H1 (cell line): ENCODE data around the gene RPL7A. TPM values are rescaled to one million over a fixed set of nuclear protein-coding genes. Genes with fewer than 3 reads are reported as not detected.

Experiments
- CTCF ChIA-PET: fragments of 300-600 bp; sonication (Branson Sonifier 250); formaldehyde crosslinking; loops from one replicate; lab custom pipeline; 2021; ENCODE audit not compliant: partially characterized antibody; lab: Charles Lee
- POLR2A ChIA-PET: fragments of 300-600 bp; sonication (Branson Sonifier 250); formaldehyde crosslinking; loops from one replicate; lab custom pipeline; 2021; ENCODE audit warnings: inconsistent platforms; ENCODE audit not compliant: partially characterized antibody; lab: Charles Lee
- DNase-seq, 2 experiments: peaks; one replicate each; pipeline versions ENCODE4 v3.0.0 to v3.0.0-alpha.2; 2010 to 2022; ENCODE audit warnings: low spot score in 2 of 2, low read depth in 1 of 2, mixed read lengths in 1 of 2
- FAIRE-seq: peaks from 2 replicates; lab custom pipeline; 2011; peaks lifted over from hg19 to GRCh38; lab: Jason Lieb, UNC
- H2AFZ ChIP-seq: 2 replicates; pipeline ENCODE4 v1.8.1; 2012; ENCODE audit warnings: low read length, inconsistent platforms
- H2AK5ac ChIP-seq: 2 replicates; pipeline ENCODE4 v1.6.1; 2013; ENCODE audit warnings: low read depth, low read length
- H2BK120ac ChIP-seq: replicated peaks from 2 replicates; pipeline ENCODE3; 2013; ENCODE audit warnings: low read depth, low read length, inconsistent platforms
- H2BK12ac ChIP-seq: 2 replicates; pipeline ENCODE4 v1.6.1; 2013; ENCODE audit warnings: low read depth, low read length
- H2BK15ac ChIP-seq: 2 replicates; pipeline ENCODE4 v1.6.1; 2013; ENCODE audit warnings: low read length
- H2BK20ac ChIP-seq: 2 replicates; pipeline ENCODE4 v1.6.1; 2013; ENCODE audit warnings: low read length
- H2BK5ac ChIP-seq: 2 replicates; pipeline ENCODE4 v1.6.1; 2013; ENCODE audit warnings: low read depth, low read length
- H3K14ac ChIP-seq: 2 replicates; pipeline ENCODE4 v1.6.1; 2013; ENCODE audit warnings: inconsistent platforms; ENCODE audit not compliant: insufficient read length
- H3K18ac ChIP-seq: 2 replicates; pipeline ENCODE4 v1.6.1; 2013; ENCODE audit warnings: low read length; ENCODE audit errors: extremely low read depth
- H3K23ac ChIP-seq: 2 replicates; pipeline ENCODE4 v1.6.1; 2013; ENCODE audit warnings: inconsistent platforms; ENCODE audit not compliant: insufficient read length
- H3K23me2 ChIP-seq: 2 replicates; pipeline ENCODE4 v1.6.1; 2013; ENCODE audit warnings: low read depth, low read length
- H3K27ac ChIP-seq: 2 replicates; pipeline ENCODE4 v1.6.1; 2011; ENCODE audit warnings: low read depth, low read length, inconsistent platforms
- H3K27me3 ChIP-seq, 4 experiments: replicated peaks in 1 of 4; 1 replicate in 1 of 4; 2 replicates in 3 of 4; pipeline versions ENCODE4 v1.6.1 to v1.8.1; 2011 to 2013; ENCODE audit warnings: low read length in 3 of 4, mild to moderate bottlenecking in 3 of 4, inconsistent platforms in 2 of 4, mixed read lengths in 2 of 4, moderate library complexity in 1 of 4; ENCODE audit not compliant: control insufficient read depth in 3 of 4, insufficient read depth in 3 of 4; ENCODE audit errors: extremely low read depth in 1 of 4
- H3K36me3 ChIP-seq, 4 experiments: 2 replicates each; pipeline versions ENCODE4 v1.6.1 to v1.8.1; 2011 to 2013; ENCODE audit warnings: mild to moderate bottlenecking in 4 of 4, low read length in 3 of 4, moderate library complexity in 2 of 4, control low read depth in 1 of 4, inconsistent platforms in 1 of 4; ENCODE audit not compliant: insufficient read depth in 4 of 4, control insufficient read depth in 2 of 4
- H3K4ac ChIP-seq: replicated peaks from 2 replicates; pipeline ENCODE3; 2013; ENCODE audit warnings: low read length, low read depth, mixed read lengths, inconsistent platforms; ENCODE audit not compliant: insufficient read length
- H3K4me1 ChIP-seq, 4 experiments: replicated peaks in 1 of 4; 1 replicate in 1 of 4; 2 replicates in 3 of 4; pipeline versions ENCODE4 v1.6.1 to v1.8.1; 2011 to 2013; ENCODE audit warnings: low read length in 3 of 4, inconsistent platforms in 2 of 4, mixed read lengths in 1 of 4; ENCODE audit not compliant: insufficient read depth in 4 of 4, control insufficient read depth in 3 of 4
- H3K4me2 ChIP-seq, 2 experiments: 2 replicates each; pipeline versions ENCODE4 v1.6.1 to v1.8.1; 2011 to 2013; ENCODE audit warnings: low read depth in 2 of 2, low read length in 2 of 2, control low read depth in 1 of 2, inconsistent platforms in 1 of 2, mild to moderate bottlenecking in 1 of 2; ENCODE audit not compliant: insufficient read depth in 1 of 2
- H3K4me3 ChIP-seq, 4 experiments: fragments of 200-600, 300-600 bp in 1 of 4; sonication (generic), shearing (Covaris generic), sonication (Bioruptor Twin) in 1 of 4; 2 replicates each; pipeline versions ENCODE4 v1.5.1 to v1.8.1; 2011 to 2016; ENCODE audit warnings: low read length in 4 of 4, low read depth in 3 of 4, control low read depth in 2 of 4, inconsistent platforms in 2 of 4, mild to moderate bottlenecking in 2 of 4, mixed read lengths in 1 of 4, moderate library complexity in 1 of 4; ENCODE audit not compliant: insufficient read depth in 2 of 4; ENCODE audit errors: extremely low read depth in 1 of 4
- H3K56ac ChIP-seq: replicated peaks from 2 replicates; pipeline ENCODE3; 2013; ENCODE audit warnings: low read depth, mild to moderate bottlenecking, mixed read lengths, low read length, inconsistent platforms; ENCODE audit not compliant: insufficient read length
- H3K79me1 ChIP-seq: 2 replicates; pipeline ENCODE4 v1.6.1; 2013; ENCODE audit warnings: low read depth, low read length, control low read depth
- H3K79me2 ChIP-seq, 2 experiments: 2 replicates each; pipeline versions ENCODE4 v1.6.1 to v1.8.1; 2012 to 2013; ENCODE audit warnings: low read length in 2 of 2, mild to moderate bottlenecking in 2 of 2, inconsistent platforms in 1 of 2; ENCODE audit not compliant: insufficient read depth in 2 of 2, control insufficient read depth in 1 of 2
- H3K9ac ChIP-seq, 4 experiments: replicated peaks in 1 of 4; 1 replicate in 1 of 4; 2 replicates in 3 of 4; pipeline versions ENCODE4 v1.6.1 to v1.8.1; 2011 to 2013; ENCODE audit warnings: low read depth in 3 of 4, low read length in 3 of 4, control low read depth in 2 of 4, mild to moderate bottlenecking in 2 of 4, moderate library complexity in 2 of 4, inconsistent platforms in 1 of 4; ENCODE audit errors: extremely low read depth in 1 of 4
- H3K9me3 ChIP-seq, 2 experiments: 2 replicates each; pipeline versions ENCODE4 v1.6.1 to v1.8.1; 2012 to 2013; ENCODE audit warnings: mild to moderate bottlenecking in 2 of 2, moderate library complexity in 2 of 2, control low read depth in 1 of 2, inconsistent platforms in 1 of 2, low read depth in 1 of 2, low read length in 1 of 2, mixed read lengths in 1 of 2; ENCODE audit not compliant: insufficient read depth in 2 of 2
- H4K20me1 ChIP-seq, 2 experiments: replicated peaks in 1 of 2; 2 replicates each; pipeline versions ENCODE3 to v1.8.1; 2011 to 2013; ENCODE audit warnings: inconsistent platforms in 2 of 2, low read length in 2 of 2, mild to moderate bottlenecking in 1 of 2; ENCODE audit not compliant: insufficient read depth in 2 of 2, control insufficient read depth in 1 of 2
- H4K5ac ChIP-seq: 2 replicates; pipeline ENCODE4 v1.6.1; 2013; ENCODE audit warnings: low read length, low read depth, mixed read lengths, inconsistent platforms; ENCODE audit not compliant: insufficient read length
- H4K8ac ChIP-seq: 2 replicates; pipeline ENCODE4 v1.8.0; 2013; ENCODE audit warnings: mild to moderate bottlenecking, moderate library complexity, low read length, inconsistent platforms; ENCODE audit not compliant: insufficient read depth; ENCODE audit errors: extremely low read depth
- H4K91ac ChIP-seq: replicated peaks from 2 replicates; pipeline ENCODE3; 2013; ENCODE audit warnings: low read length, mixed read lengths, inconsistent platforms; ENCODE audit not compliant: insufficient read length
- BACH1 ChIP-seq: IDR thresholded peaks from 2 replicates; pipeline ENCODE4 v1.6.1; 2012; ENCODE audit warnings: low read length, improper control_type of control experiment
- SRF ChIP-seq: IDR thresholded peaks from 2 replicates; pipeline ENCODE4 v1.6.1; 2011; ENCODE audit warnings: mild to moderate bottlenecking, low read depth, low read length, moderate library complexity
- TBP ChIP-seq: IDR thresholded peaks from 2 replicates; pipeline ENCODE4 v1.6.1; 2011; ENCODE audit warnings: low read depth, low read length, improper control_type of control experiment
- WGBS, 2 experiments: shearing (Covaris generic) in 1 of 2; methylation state at CpG; one replicate each; pipeline versions ENCODE4 v1.1.6 to v1.1.7; 2013 to 2015; ENCODE audit warnings: low lambda C conversion rate in 2 of 2, mixed read lengths in 2 of 2, inconsistent platforms in 1 of 2, low coverage in 1 of 2, missing lambda C conversion rate in 1 of 2; ENCODE audit not compliant: insufficient replicate concordance in 2 of 2, insufficient coverage in 1 of 2, insufficient read length in 1 of 2; ENCODE audit errors: extremely low coverage in 1 of 2, missing lambda C conversion rate in 1 of 2; 5-methylcytosine and 5-hydroxymethylcytosine counted together
- polyA plus RNA-seq, 7 experiments: library from polyadenylated mRNA; depleted of rRNA in 3 of 7; stranded (reverse) in 5 of 7; unstranded in 2 of 7; fragments of >200 nt in 5 of 7; fragments of 200-250 nt in 2 of 7; gene quantifications; 1 replicate in 5 of 7; 2 replicates in 1 of 7; 4 replicates in 1 of 7; pipeline versions ENCODE4 v1.2.1 to v1.2.3, GENCODE V29; 2011 to 2013; ENCODE audit warnings: missing spikeins in 2 of 7, mixed read lengths in 2 of 7
- total RNA-seq: library from RNA; stranded (reverse); fragmentation: NEBNext Ultra II Directional; extraction: Animal tissue kit (Norgen Biotek cat#: 25700); gene quantifications from 2 replicates; pipeline ENCODE4 v1.2.1, GENCODE V29; 2021

The RPL7A gene
- total and polyA plus RNA-seq, 2 of the 8 experiments (the other 6 are each of a cell fraction or from before 2014, with no cell fraction given): 2,578 to 2,783 TPM

DNA sequence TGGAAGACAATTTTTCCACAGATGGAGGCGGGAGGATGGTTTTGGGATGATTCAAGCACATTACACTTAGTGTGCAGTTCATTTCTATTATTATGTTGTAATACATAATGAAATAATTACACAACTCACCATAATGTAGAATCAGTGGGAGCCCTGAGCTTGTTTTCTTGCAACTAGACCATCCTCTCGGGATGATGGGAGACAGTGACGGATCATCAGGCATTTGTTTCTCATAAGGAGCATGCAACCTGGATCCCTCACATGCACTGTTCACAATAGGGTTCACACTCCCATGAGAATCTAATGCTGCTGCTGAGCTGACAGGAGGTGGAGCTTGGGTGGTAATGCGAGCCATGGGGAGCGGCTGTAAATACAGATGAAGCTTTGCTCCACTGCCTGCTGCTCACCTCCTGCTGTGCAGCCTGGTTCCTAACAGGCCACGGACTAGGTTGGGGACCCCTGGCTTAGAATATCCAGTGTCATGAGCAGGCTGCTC lies 29.8 kb downstream of the RPL7A start:
- no peaks in the 10 kb centered on the region; the same call in 1 of the 2 replicates for H3K79me1 ChIP-seq
- H3K14ac ChIP-seq: no peak overlapping the region
- H3K4ac ChIP-seq: no peak overlapping the region
- H4K20me1 ChIP-seq: peaks cover 4 to 14% of the 10 kb centered on the region in 2 experiments
- peaks cover 0 to 5% (median 0%) of the 10 kb centered on the region in 4 experiments; a peak in 1 of 7 replicates for H3K4me1 ChIP-seq
- peaks cover 14% of the 10 kb centered on the region; the same call in 1 of the 2 replicates for H3K23me2 ChIP-seq
- no peak overlapping the region for H3K9ac ChIP-seq
- 74% methylated on average over 6 of the region's 6 CpGs; no CpG with 5 or more reads in 1 of the 2 experiments for WGBS, 2 experiments
- no peak overlapping the region; the same call in 1 of the 2 replicates for H4K8ac ChIP-seq
- H3K9me3 ChIP-seq: peaks cover 0 to 8% of the 10 kb centered on the region in 2 experiments; a peak in 3 of 4 replicates
- H2AK5ac ChIP-seq: no peak overlapping the region
- H2BK12ac ChIP-seq: no peak overlapping the region
- no peak overlapping the region for H3K18ac ChIP-seq
- no peak overlapping the region for H3K4me2 ChIP-seq
- H4K5ac ChIP-seq: no peak overlapping the region
- H2BK5ac ChIP-seq: no peak overlapping the region
- ChIA-PET CTCF (interaction anchor here (0.5 to 5.4 kb wide), 9 partner anchors 12 to 217 kb away, joined by 3 to 33 read pairs (median 5); no protein-coding TSS in a partner anchor), POLR2A (interaction anchor here (0.9 to 19.9 kb wide), 7 partner anchors 11 to 82 kb away, joined by 3 to 461 read pairs (median 6); partner anchors contain the start of genes CACFD1, MED22, REXO4 and RPL7A)
- FAIRE-seq (no peak), DNase-seq (no peak)
- no peak overlapping the region for H3K56ac ChIP-seq
- H2BK20ac ChIP-seq: no peak overlapping the region
- H4K91ac ChIP-seq: no peak overlapping the region
- peaks cover 0 to 11% (median 6%) of the 10 kb centered on the region in 4 experiments; a peak in 5 of 7 replicates for H3K27me3 ChIP-seq
- no peak overlapping the region for H3K4me3 ChIP-seq
- no peak overlapping the region for H3K23ac ChIP-seq
- no peak for TF ChIP-seq TBP
- no peak for TF ChIP-seq BACH1
- no peak for TF ChIP-seq SRF
- H3K79me2 ChIP-seq: peaks cover 7 to 26% of the 10 kb centered on the region in 2 experiments
- H3K27ac ChIP-seq: no peak overlapping the region
- H3K36me3 ChIP-seq: peaks cover 0 to 3% (median 0%) of the 10 kb centered on the region in 4 experiments; a peak in 3 of 8 replicates
- H2AFZ ChIP-seq: no peak overlapping the region
- no peak overlapping the region for H2BK15ac ChIP-seq
- no peak overlapping the region for H2BK120ac ChIP-seq
